SK-N-SH treated with all-trans-retinoic acid at 6 μM for 48 hours (cell line): Measurements from ENCODE around the gene SUGP2.

Experiments
- ATAC-seq: fragments of 200-7000 bp; cut with Tn5 transposase; 3 replicates; pipeline ENCODE4 v1.9.1; 2020; ENCODE audit warnings: mild to moderate bottlenecking, moderate library complexity
- ARNTL ChIP-seq: fragments of 450-650 bp; formaldehyde crosslinking; IDR thresholded peaks from 2 replicates; pipeline ENCODE4 v1.5.0; 2020; ENCODE audit warnings: low read depth, mild to moderate bottlenecking, moderate library complexity, borderline replicate concordance
- BACH2 ChIP-seq: fragments of 250-450 bp; sonication (Bioruptor Pico); IDR thresholded peaks from 2 replicates; pipeline ENCODE4 v1.9.0; 2021; ENCODE audit warnings: mild to moderate bottlenecking, borderline replicate concordance
- ESRRG ChIP-seq: fragments of 250-450 bp; sonication (Bioruptor Pico); IDR thresholded peaks from 2 replicates; pipeline ENCODE4 v1.6.1; 2021; ENCODE audit warnings: mild to moderate bottlenecking
- GLIS3 ChIP-seq: fragments of 250-450 bp; sonication (Bioruptor Pico); IDR thresholded peaks from 2 replicates; pipeline ENCODE4 v1.5.0; 2020; ENCODE audit warnings: mild to moderate bottlenecking, moderate library complexity
- ISL1 ChIP-seq: fragments of 250-450 bp; sonication (Bioruptor Pico); IDR thresholded peaks from 2 replicates; pipeline ENCODE4 v2.1.2; 2022; ENCODE audit warnings: mild to moderate bottlenecking, moderate library complexity
- OSR1 ChIP-seq: fragments of 250-450 bp; sonication (Bioruptor Pico); IDR thresholded peaks from 2 replicates; pipeline ENCODE4 v1.8.0; 2022; ENCODE audit warnings: moderate library complexity, mild to moderate bottlenecking, inconsistent platforms
- PPARA ChIP-seq: fragments of 250-450 bp; sonication (Bioruptor Pico); IDR thresholded peaks from 2 replicates; pipeline ENCODE4 v1.5.0; 2020; ENCODE audit warnings: mild to moderate bottlenecking, borderline replicate concordance
- SNAI2 ChIP-seq: fragments of 250-450 bp; sonication (Bioruptor Pico); IDR thresholded peaks from 2 replicates; pipeline ENCODE4 v1.5.0; 2020; ENCODE audit warnings: mild to moderate bottlenecking, moderate library complexity
- TOX ChIP-seq: fragments of 250-450 bp; sonication (Bioruptor Pico); IDR thresholded peaks from 2 replicates; pipeline ENCODE4 v1.8.0; 2021; ENCODE audit warnings: mild to moderate bottlenecking, moderate library complexity, borderline replicate concordance
- ZC3H10 ChIP-seq: fragments of 250-450 bp; sonication (Bioruptor Pico); IDR thresholded peaks from 2 replicates; pipeline ENCODE4 v1.5.1; 2021; ENCODE audit warnings: mild to moderate bottlenecking, moderate library complexity
- ZFP3 ChIP-seq: fragments of 250-450 bp; sonication (Bioruptor Pico); IDR thresholded peaks from 2 replicates; pipeline ENCODE4 v1.5.0; 2020; ENCODE audit warnings: mild to moderate bottlenecking, moderate library complexity
- ZFP30 ChIP-seq: fragments of 450-650 bp; formaldehyde crosslinking; IDR thresholded peaks from 2 replicates; pipeline ENCODE4 v1.5.0; 2022; ENCODE audit warnings: mild to moderate bottlenecking, moderate library complexity
- ZNF565 ChIP-seq: fragments of 450-650 bp; formaldehyde crosslinking; conservative IDR thresholded peaks from 2 replicates; pipeline ENCODE4 v1.5.0; 2020; ENCODE audit warnings: low read depth, mild to moderate bottlenecking, moderate library complexity
- ZNF70 ChIP-seq: fragments of 450-650 bp; formaldehyde crosslinking; IDR thresholded peaks from 2 replicates; pipeline ENCODE4 v1.5.0; 2020; ENCODE audit warnings: mild to moderate bottlenecking, moderate library complexity
- ZNF8 ChIP-seq: fragments of 450-650 bp; formaldehyde crosslinking; IDR thresholded peaks from 2 replicates; pipeline ENCODE4 v1.5.0; 2020; ENCODE audit warnings: mild to moderate bottlenecking, moderate library complexity
- TF ChIP-seq, protein P1 (sequence below): fragments of 250-450 bp; sonication (Bioruptor Pico); IDR thresholded peaks from 2 replicates; pipeline ENCODE4 v1.8.0; 2021; ENCODE audit warnings: low read depth, mild to moderate bottlenecking, moderate library complexity, borderline replicate concordance
- TF ChIP-seq, protein P2 (sequence below): fragments of 250-450 bp; sonication (Bioruptor Pico); IDR thresholded peaks from 2 replicates; pipeline ENCODE4 v1.8.0; 2020; ENCODE audit warnings: mild to moderate bottlenecking, moderate library complexity, borderline replicate concordance
- TF ChIP-seq, protein P3 (sequence below): fragments of 250-450 bp; sonication (Bioruptor Pico); IDR thresholded peaks from 2 replicates; pipeline ENCODE4 v1.5.0; 2020; ENCODE audit warnings: mild to moderate bottlenecking, moderate library complexity
- TF ChIP-seq, protein P4 (sequence below): fragments of 250-450 bp; sonication (Bioruptor Pico); IDR thresholded peaks from 2 replicates; pipeline ENCODE4 v1.5.1; 2020; ENCODE audit warnings: low read depth, mild to moderate bottlenecking, moderate library complexity

The SUGP2 gene

DNA sequence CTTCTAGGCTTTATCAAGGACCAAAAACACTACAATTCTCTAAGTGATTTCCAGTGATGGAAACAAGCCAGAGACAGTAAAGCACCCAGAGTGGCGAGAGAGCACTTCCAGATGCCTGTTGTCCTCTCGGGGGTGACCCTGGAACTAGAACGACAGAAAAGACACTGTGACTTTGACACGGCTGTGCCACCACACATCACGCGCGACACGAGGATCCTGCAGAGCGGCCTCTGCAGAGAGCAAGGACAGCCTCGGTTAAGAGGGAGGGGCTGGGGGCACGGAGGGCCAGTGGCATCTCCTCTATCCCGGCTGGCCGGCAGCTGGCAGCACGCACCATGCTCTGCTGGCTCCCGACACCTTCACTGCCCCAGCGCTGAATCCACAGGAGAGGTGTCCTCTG is 42.3 kb downstream of the SUGP2 start:
- no peak for ATAC-seq
- no peak for TF ChIP-seq ZFP30 (CRISPR knock-in tag)
- no peak for TF ChIP-seq TOX (CRISPR knock-in tag)
- TF ChIP-seq ZC3H10 (CRISPR knock-in tag), result no peak
- TF ChIP-seq ARNTL (CRISPR knock-in tag), result no peak
- no peak for TF ChIP-seq SNAI2 (CRISPR knock-in tag)
- TF ChIP-seq, protein P1, sequence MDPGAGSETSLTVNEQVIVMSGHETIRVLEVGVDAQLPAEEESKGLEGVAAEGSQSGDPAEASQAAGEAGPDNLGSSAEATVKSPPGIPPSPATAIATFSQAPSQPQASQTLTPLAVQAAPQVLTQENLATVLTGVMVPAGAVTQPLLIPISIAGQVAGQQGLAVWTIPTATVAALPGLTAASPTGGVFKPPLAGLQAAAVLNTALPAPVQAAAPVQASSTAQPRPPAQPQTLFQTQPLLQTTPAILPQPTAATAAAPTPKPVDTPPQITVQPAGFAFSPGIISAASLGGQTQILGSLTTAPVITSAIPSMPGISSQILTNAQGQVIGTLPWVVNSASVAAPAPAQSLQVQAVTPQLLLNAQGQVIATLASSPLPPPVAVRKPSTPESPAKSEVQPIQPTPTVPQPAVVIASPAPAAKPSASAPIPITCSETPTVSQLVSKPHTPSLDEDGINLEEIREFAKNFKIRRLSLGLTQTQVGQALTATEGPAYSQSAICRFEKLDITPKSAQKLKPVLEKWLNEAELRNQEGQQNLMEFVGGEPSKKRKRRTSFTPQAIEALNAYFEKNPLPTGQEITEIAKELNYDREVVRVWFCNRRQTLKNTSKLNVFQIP (CRISPR knock-in tag), result no peak

DNA sequence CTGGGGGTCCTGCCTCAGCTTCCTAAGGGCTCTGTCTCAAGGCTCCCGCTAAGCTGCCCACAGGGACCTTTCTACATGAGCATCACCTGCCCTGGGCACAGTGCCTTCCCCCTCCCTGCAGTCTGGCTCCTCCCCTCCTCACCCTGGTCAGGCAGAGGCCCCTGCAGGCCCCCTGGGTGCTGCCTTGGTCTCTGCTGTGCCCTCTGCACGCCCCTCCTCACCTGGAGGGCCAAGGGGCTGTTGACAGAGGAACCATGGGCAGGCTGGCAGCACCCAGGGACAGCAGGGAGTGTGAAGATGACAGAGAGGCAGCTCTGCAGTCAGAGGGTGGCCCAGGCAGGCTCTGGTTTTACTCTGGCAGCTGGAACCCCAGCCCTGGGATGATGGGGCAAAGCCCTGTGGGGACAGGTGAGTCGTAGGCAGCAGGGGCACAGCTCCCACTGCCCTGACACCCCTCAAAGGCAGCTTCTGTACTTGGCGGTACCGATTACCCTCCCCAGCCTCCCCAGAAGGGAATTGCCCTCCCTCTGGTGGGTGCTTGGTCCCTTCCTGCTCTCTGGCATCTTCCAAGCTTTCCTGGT is 43.1 kb downstream of the SUGP2 start:
- TF ChIP-seq ESRRG (CRISPR knock-in tag) (no peak), ZNF70 (CRISPR knock-in tag) (no peak)
- ATAC-seq, result 0 out of 3 replicates have a peak, but pooled peaks have one; percentile 2

DNA sequence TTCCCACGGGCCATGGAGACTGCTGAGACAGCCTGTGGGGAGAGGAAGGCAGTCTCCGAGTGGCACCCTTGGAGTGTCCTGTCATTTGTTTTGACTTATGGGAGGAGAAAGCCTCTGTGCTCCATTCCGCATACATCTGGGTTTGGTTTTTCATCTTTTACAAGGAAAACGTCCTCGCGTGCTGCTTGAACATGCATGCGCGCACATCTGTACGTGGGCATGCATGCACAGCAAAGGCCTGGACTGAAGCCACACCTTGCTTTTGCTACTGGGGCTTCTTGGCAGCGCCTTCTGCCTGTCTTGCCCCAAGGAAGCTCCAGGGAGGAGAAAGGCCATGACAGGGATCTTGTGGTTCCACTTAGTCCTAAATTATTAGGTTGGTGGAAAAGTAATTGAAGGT is 44.0 kb downstream of the SUGP2 start:
- no peak for TF ChIP-seq ZFP30 (CRISPR knock-in tag)
- no peak for TF ChIP-seq ZC3H10 (CRISPR knock-in tag)
- TF ChIP-seq, protein P2, sequence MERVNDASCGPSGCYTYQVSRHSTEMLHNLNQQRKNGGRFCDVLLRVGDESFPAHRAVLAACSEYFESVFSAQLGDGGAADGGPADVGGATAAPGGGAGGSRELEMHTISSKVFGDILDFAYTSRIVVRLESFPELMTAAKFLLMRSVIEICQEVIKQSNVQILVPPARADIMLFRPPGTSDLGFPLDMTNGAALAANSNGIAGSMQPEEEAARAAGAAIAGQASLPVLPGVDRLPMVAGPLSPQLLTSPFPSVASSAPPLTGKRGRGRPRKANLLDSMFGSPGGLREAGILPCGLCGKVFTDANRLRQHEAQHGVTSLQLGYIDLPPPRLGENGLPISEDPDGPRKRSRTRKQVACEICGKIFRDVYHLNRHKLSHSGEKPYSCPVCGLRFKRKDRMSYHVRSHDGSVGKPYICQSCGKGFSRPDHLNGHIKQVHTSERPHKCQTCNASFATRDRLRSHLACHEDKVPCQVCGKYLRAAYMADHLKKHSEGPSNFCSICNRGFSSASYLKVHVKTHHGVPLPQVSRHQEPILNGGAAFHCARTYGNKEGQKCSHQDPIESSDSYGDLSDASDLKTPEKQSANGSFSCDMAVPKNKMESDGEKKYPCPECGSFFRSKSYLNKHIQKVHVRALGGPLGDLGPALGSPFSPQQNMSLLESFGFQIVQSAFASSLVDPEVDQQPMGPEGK (CRISPR knock-in tag), result no peak
- TF ChIP-seq, protein P1 (CRISPR knock-in tag), result no peak
- TF ChIP-seq OSR1 (CRISPR knock-in tag), result no peak
- TF ChIP-seq ZNF565 (CRISPR knock-in tag), result no peak
- TF ChIP-seq GLIS3 (CRISPR knock-in tag), result no peak
- no peak for TF ChIP-seq ISL1 (CRISPR knock-in tag)
- TF ChIP-seq BACH2 (CRISPR knock-in tag), result no peak
- TF ChIP-seq PPARA (CRISPR knock-in tag), result no peak
- TF ChIP-seq ZNF8 (CRISPR knock-in tag), result no peak
- TF ChIP-seq ESRRG (CRISPR knock-in tag), result no peak
- TF ChIP-seq, protein P3, sequence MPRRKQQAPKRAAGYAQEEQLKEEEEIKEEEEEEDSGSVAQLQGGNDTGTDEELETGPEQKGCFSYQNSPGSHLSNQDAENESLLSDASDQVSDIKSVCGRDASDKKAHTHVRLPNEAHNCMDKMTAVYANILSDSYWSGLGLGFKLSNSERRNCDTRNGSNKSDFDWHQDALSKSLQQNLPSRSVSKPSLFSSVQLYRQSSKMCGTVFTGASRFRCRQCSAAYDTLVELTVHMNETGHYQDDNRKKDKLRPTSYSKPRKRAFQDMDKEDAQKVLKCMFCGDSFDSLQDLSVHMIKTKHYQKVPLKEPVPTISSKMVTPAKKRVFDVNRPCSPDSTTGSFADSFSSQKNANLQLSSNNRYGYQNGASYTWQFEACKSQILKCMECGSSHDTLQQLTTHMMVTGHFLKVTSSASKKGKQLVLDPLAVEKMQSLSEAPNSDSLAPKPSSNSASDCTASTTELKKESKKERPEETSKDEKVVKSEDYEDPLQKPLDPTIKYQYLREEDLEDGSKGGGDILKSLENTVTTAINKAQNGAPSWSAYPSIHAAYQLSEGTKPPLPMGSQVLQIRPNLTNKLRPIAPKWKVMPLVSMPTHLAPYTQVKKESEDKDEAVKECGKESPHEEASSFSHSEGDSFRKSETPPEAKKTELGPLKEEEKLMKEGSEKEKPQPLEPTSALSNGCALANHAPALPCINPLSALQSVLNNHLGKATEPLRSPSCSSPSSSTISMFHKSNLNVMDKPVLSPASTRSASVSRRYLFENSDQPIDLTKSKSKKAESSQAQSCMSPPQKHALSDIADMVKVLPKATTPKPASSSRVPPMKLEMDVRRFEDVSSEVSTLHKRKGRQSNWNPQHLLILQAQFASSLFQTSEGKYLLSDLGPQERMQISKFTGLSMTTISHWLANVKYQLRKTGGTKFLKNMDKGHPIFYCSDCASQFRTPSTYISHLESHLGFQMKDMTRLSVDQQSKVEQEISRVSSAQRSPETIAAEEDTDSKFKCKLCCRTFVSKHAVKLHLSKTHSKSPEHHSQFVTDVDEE (CRISPR knock-in tag), result no peak
- no peak for TF ChIP-seq ZNF70 (CRISPR knock-in tag)
- TF ChIP-seq, protein P4, sequence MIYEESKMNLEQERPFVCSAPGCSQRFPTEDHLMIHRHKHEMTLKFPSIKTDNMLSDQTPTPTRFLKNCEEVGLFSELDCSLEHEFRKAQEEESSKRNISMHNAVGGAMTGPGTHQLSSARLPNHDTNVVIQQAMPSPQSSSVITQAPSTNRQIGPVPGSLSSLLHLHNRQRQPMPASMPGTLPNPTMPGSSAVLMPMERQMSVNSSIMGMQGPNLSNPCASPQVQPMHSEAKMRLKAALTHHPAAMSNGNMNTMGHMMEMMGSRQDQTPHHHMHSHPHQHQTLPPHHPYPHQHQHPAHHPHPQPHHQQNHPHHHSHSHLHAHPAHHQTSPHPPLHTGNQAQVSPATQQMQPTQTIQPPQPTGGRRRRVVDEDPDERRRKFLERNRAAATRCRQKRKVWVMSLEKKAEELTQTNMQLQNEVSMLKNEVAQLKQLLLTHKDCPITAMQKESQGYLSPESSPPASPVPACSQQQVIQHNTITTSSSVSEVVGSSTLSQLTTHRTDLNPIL (CRISPR knock-in tag), result no peak
- TF ChIP-seq SNAI2 (CRISPR knock-in tag), result no peak
- TF ChIP-seq ZFP3 (CRISPR knock-in tag), result no peak
- ATAC-seq, result no peak

DNA sequence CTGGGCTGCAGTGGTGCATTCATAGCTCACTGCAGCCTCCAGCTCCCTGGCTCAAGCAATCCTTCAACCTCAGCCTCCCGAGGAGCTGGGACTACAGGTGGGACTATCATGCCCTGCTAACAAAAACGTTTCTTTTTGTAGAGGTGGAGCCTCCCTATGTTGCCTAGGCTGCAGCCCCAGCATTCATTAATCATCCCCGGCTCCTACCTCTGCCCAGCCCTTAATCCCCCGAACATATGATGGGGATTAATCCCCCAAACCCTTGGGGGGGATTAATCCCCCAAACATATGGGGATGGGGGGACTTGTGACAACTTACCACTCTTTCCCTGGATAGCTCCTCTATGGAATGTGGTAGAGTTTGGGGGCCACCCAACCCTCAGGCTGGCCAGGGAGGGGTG is 45.9 kb downstream of the SUGP2 start:
- TF ChIP-seq ISL1 (CRISPR knock-in tag) (no peak), SNAI2 (CRISPR knock-in tag) (no peak), ARNTL (CRISPR knock-in tag) (no peak), ZFP3 (CRISPR knock-in tag) (no peak)
- TF ChIP-seq, protein P1 (CRISPR knock-in tag), result no peak
- ATAC-seq, result no peak
